ENCODE measurements around the gene GZMM.

The GZMM gene

DNA sequence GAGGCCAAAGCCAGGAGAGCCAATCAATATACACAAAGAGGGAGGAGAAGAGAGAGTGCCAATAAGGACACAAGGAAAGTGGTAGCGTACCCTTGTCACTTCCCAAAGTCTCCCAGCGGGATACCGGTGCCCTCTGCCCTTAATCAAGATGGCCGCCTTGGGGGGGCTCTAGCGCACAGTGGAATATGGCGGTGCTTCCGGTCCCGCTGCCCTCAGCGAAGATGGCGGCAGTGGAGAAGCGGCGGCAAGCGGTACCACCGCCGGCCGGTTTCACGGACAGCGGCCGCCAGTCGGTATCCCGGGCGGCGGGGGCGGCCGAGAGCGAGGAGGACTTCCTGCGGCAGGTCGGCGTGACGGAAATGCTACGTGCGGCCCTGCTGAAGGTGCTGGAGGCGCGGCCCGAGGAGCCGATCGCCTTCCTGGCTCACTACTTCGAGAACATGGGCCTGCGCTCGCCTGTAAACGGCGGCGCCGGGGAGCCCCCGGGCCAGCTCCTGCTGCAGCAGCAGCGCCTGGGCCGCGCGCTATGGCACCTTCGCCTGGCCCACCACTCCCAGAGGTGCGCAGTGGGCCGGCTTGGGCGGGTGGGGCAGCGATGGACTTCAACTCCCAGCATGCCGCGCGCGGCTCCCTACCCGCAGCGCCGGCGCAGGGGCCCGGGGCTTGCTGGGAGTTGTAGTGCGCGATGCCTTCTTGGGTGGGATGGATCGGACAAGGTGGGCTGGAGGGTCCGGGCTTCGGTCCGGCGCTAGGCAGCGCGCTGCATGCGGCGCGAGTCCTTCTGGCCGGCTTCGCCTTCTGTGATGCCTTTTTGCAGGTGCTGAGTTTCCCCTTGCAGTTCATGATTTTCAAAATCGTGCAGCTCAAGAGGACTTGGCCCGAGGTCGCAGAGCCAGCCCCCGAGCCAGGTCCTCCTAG, 36.3 kb upstream of the GZMM start, which contains the start of gene TPGS1 (continued):
- TF ChIP-seq, protein P1, sequence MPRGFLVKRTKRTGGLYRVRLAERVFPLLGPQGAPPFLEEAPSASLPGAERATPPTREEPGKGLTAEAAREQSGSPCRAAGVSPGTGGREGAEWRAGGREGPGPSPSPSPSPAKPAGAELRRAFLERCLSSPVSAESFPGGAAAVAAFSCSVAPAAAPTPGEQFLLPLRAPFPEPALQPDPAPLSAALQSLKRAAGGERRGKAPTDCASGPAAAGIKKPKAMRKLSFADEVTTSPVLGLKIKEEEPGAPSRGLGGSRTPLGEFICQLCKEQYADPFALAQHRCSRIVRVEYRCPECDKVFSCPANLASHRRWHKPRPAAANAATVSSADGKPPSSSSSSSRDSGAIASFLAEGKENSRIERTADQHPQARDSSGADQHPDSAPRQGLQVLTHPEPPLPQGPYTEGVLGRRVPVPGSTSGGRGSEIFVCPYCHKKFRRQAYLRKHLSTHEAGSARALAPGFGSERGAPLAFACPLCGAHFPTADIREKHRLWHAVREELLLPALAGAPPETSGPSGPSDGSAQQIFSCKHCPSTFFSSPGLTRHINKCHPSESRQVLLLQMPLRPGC (tag by site-specific recombination; IDR thresholded peaks at IDR 0.05), result peak; percentile 36; the same call in 1 of the 2 replicates
- TF ChIP-seq ZNF624 (tag by site-specific recombination; IDR thresholded peaks at IDR 0.05) (no peak), ZNF473 (tag by site-specific recombination; IDR thresholded peaks at IDR 0.05) (no peak), ZNF335 (tag by site-specific recombination; conservative IDR thresholded peaks at IDR 0.05) (peak; percentile 70), ZNF449 (tag by site-specific recombination; IDR thresholded peaks at IDR 0.05) (peak; percentile 25; the same call in 1 of the 2 replicates), KLF9 (tag by site-specific recombination; IDR thresholded peaks at IDR 0.05; ENCODE audit: low read depth) (0 out of 2 replicates have a peak, but pooled peaks have one; percentile 9), ZNF121 (tag by site-specific recombination; IDR thresholded peaks at IDR 0.05) (no peak), ZNF221 (tag by site-specific recombination; IDR thresholded peaks at IDR 0.05; ENCODE audit: borderline replicate concordance) (no peak), ZBTB20 (tag by site-specific recombination; IDR thresholded peaks at IDR 0.05) (peak; percentile 33; the same call in 1 of the 2 replicates), ZBTB17 (tag by site-specific recombination; IDR thresholded peaks at IDR 0.05) (peak; percentile 99), ZBTB6 (tag by site-specific recombination; IDR thresholded peaks at IDR 0.05) (peak; percentile 88), PRDM1 (tag by site-specific recombination; IDR thresholded peaks at IDR 0.05) (peak; percentile 69), ZBTB21 (tag by site-specific recombination; IDR thresholded peaks at IDR 0.05) (peak; percentile 10; the same call in 1 of the 2 replicates), ZNF768 (tag by site-specific recombination; IDR thresholded peaks at IDR 0.05) (no peak), ZXDB (tag by site-specific recombination; IDR thresholded peaks at IDR 0.05) (peak; percentile 80), PATZ1 (tag by site-specific recombination; IDR thresholded peaks at IDR 0.05) (peak; percentile 43; the same call in 1 of the 2 replicates), ZNF704 (tag by site-specific recombination; IDR thresholded peaks at IDR 0.05) (peak; percentile 77; the same call in 1 of the 2 replicates), KLF17 (tag by site-specific recombination; IDR thresholded peaks at IDR 0.05) (no peak; the same call in 1 of the 2 replicates), ZIC2 (tag by site-specific recombination; IDR thresholded peaks at IDR 0.05) (0 out of 2 replicates have a peak, but pooled peaks have one; percentile 34)
- TF ChIP-seq, protein P2, sequence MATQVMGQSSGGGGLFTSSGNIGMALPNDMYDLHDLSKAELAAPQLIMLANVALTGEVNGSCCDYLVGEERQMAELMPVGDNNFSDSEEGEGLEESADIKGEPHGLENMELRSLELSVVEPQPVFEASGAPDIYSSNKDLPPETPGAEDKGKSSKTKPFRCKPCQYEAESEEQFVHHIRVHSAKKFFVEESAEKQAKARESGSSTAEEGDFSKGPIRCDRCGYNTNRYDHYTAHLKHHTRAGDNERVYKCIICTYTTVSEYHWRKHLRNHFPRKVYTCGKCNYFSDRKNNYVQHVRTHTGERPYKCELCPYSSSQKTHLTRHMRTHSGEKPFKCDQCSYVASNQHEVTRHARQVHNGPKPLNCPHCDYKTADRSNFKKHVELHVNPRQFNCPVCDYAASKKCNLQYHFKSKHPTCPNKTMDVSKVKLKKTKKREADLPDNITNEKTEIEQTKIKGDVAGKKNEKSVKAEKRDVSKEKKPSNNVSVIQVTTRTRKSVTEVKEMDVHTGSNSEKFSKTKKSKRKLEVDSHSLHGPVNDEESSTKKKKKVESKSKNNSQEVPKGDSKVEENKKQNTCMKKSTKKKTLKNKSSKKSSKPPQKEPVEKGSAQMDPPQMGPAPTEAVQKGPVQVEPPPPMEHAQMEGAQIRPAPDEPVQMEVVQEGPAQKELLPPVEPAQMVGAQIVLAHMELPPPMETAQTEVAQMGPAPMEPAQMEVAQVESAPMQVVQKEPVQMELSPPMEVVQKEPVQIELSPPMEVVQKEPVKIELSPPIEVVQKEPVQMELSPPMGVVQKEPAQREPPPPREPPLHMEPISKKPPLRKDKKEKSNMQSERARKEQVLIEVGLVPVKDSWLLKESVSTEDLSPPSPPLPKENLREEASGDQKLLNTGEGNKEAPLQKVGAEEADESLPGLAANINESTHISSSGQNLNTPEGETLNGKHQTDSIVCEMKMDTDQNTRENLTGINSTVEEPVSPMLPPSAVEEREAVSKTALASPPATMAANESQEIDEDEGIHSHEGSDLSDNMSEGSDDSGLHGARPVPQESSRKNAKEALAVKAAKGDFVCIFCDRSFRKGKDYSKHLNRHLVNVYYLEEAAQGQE (tag by site-specific recombination; IDR thresholded peaks at IDR 0.05), result peak; percentile 11
- TF ChIP-seq, protein P3, sequence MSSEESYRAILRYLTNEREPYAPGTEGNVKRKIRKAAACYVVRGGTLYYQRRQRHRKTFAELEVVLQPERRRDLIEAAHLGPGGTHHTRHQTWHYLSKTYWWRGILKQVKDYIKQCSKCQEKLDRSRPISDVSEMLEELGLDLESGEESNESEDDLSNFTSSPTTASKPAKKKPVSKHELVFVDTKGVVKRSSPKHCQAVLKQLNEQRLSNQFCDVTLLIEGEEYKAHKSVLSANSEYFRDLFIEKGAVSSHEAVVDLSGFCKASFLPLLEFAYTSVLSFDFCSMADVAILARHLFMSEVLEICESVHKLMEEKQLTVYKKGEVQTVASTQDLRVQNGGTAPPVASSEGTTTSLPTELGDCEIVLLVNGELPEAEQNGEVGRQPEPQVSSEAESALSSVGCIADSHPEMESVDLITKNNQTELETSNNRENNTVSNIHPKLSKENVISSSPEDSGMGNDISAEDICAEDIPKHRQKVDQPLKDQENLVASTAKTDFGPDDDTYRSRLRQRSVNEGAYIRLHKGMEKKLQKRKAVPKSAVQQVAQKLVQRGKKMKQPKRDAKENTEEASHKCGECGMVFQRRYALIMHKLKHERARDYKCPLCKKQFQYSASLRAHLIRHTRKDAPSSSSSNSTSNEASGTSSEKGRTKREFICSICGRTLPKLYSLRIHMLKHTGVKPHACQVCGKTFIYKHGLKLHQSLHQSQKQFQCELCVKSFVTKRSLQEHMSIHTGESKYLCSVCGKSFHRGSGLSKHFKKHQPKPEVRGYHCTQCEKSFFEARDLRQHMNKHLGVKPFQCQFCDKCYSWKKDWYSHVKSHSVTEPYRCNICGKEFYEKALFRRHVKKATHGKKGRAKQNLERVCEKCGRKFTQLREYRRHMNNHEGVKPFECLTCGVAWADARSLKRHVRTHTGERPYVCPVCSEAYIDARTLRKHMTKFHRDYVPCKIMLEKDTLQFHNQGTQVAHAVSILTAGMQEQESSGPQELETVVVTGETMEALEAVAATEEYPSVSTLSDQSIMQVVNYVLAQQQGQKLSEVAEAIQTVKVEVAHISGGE (tag by site-specific recombination; conservative IDR thresholded peaks at IDR 0.05; ENCODE audit: low read depth), result peak; percentile 92
